K562 (cell line): Measurements from ENCODE around the gene IRAK2. TPM values are rescaled to one million over a fixed set of nuclear protein-coding genes. Genes with fewer than 3 reads are reported as not detected.

ENCODE experiments used
- ATAC-seq: fragments of 200-7000 bp; cut with Tn5 transposase; 3 replicates; pipeline ENCODE4 v1.9.1; 2020; ENCODE audit warnings: moderate library complexity
- BruUV-seq: library from RNA; stranded (reverse); fragments of 400-500 nt; replicated peaks from 2 replicates; lab custom pipeline; 2021; lab: Mats Ljungman, UMichigan
- CTCF ChIA-PET: fragments of 300-600 bp; formaldehyde crosslinking; extraction: SDS; loops from one replicate; lab custom pipeline; 2021; ENCODE audit warnings: low intra/inter-chr PET ratio; lab: Yijun Ruan, JAX
- POLR2A ChIA-PET: fragments of 300-600, 350-650 bp; sonication (Branson Sonifier 250); formaldehyde crosslinking; extraction: SDS; loops from one replicate; lab custom pipeline; 2021; ENCODE audit warnings: antibody characterized with exemption, inconsistent platforms; lab: Yijun Ruan, JAX
- DNase-seq, 4 experiments: peaks; one replicate each; pipeline versions ENCODE4 v3.0.0 to v3.0.0-alpha.2; 2011 to 2018; ENCODE audit warnings: low spot score in 3 of 4, mixed read lengths in 3 of 4; ENCODE audit errors: extremely low read depth in 1 of 4
- FAIRE-seq: peaks from 2 replicates; lab custom pipeline; 2011; peaks lifted over from hg19 to GRCh38; lab: Jason Lieb, UNC
- H2AFZ ChIP-seq: 2 replicates; pipeline ENCODE4 v1.6.0; 2011; ENCODE audit warnings: low read depth, low read length, control low read depth, inconsistent platforms
- H3K27ac ChIP-seq: fragments of 200-600 bp; 3 replicates; pipeline ENCODE4 v1.8.0; 2011; ENCODE audit warnings: low read depth, mild to moderate bottlenecking, control low read depth, inconsistent platforms, low read length, moderate library complexity, mixed read lengths; ENCODE audit errors: extremely low read depth
- H3K27me3 ChIP-seq, 2 experiments: fragments of 300-600 bp in 1 of 2; 2 replicates in 1 of 2; 3 replicates in 1 of 2; pipeline versions ENCODE4 v1.6.0 to v1.8.0; 2011; ENCODE audit warnings: inconsistent platforms in 2 of 2, low read length in 2 of 2, mild to moderate bottlenecking in 1 of 2, mixed read lengths in 1 of 2, moderate library complexity in 1 of 2; ENCODE audit not compliant: control insufficient read depth in 2 of 2, insufficient read depth in 2 of 2
- H3K36me3 ChIP-seq: fragments of 300-600 bp; 3 replicates; pipeline ENCODE4 v1.8.0; 2011; ENCODE audit warnings: mild to moderate bottlenecking, low read length, inconsistent platforms; ENCODE audit not compliant: control insufficient read depth, insufficient read depth
- H3K4me1 ChIP-seq, 2 experiments: fragments of 200-600 bp in 1 of 2; replicated peaks in 1 of 2; 2 replicates in 1 of 2; 3 replicates in 1 of 2; pipeline versions ENCODE4 v1.5.1 to v1.8.0; 2011; ENCODE audit warnings: inconsistent platforms in 2 of 2, low read length in 2 of 2, mild to moderate bottlenecking in 1 of 2, mixed read lengths in 1 of 2, moderate library complexity in 1 of 2; ENCODE audit not compliant: control insufficient read depth in 2 of 2, insufficient read depth in 2 of 2
- H3K4me2 ChIP-seq: 2 replicates; pipeline ENCODE4 v1.6.1; 2011; ENCODE audit warnings: low read length, control low read depth, inconsistent platforms, mixed read lengths; ENCODE audit not compliant: insufficient read depth
- H3K4me3 ChIP-seq: fragments of 200-600 bp; sonication (generic), shearing (Covaris generic); 2 replicates; pipeline ENCODE4 v1.5.1; 2016; ENCODE audit warnings: control low read depth, inconsistent platforms
- H3K79me2 ChIP-seq: fragments of 200-600 bp; 3 replicates; pipeline ENCODE4 v1.8.0; 2011; ENCODE audit warnings: low read length, inconsistent platforms; ENCODE audit not compliant: control insufficient read depth, insufficient read depth
- H3K9ac ChIP-seq, 2 experiments: 2 replicates each; pipeline versions ENCODE4 v1.6.0 to v1.6.1; 2011; ENCODE audit warnings: low read depth in 2 of 2, low read length in 2 of 2, control low read depth in 1 of 2, inconsistent platforms in 1 of 2, mild to moderate bottlenecking in 1 of 2, mixed read lengths in 1 of 2; ENCODE audit not compliant: insufficient read depth in 1 of 2
- H3K9me1 ChIP-seq: one replicate; pipeline ENCODE4 v1.6.0; 2011; ENCODE audit warnings: inconsistent platforms, mild to moderate bottlenecking, low read length, moderate library complexity; ENCODE audit not compliant: control insufficient read depth, insufficient read depth
- H3K9me3 ChIP-seq: replicated peaks from 2 replicates; pipeline ENCODE4 v1.5.1; 2011; ENCODE audit warnings: low read depth, low read length, inconsistent platforms; ENCODE audit not compliant: control insufficient read depth, insufficient read depth
- H4K20me1 ChIP-seq: replicated peaks from 2 replicates; pipeline ENCODE4 v1.6.1; 2011; ENCODE audit warnings: low read length, inconsistent platforms, mixed read lengths; ENCODE audit not compliant: control insufficient read depth, insufficient read depth
- C11orf30 ChIP-seq: fragments of 450-650 bp; IDR thresholded peaks from 2 replicates; pipeline ENCODE4 v1.6.1; 2016; ENCODE audit warnings: low read depth, mild to moderate bottlenecking
- CEBPB ChIP-seq: fragments of 450-650 bp; IDR thresholded peaks from 2 replicates; pipeline ENCODE4 v1.6.1; 2016; ENCODE audit warnings: missing genetic modification characterization, missing compliant biosample characterization
- CEBPG ChIP-seq, 3 experiments: fragments of 200-800 bp in 1 of 3; sonication (Bioruptor generic) in 1 of 3; sonication (generic) in 1 of 3; formaldehyde crosslinking in 1 of 3; IDR thresholded peaks in 2 of 3; conservative IDR thresholded peaks in 1 of 3; 2 replicates each; pipeline versions ENCODE4 v1.6.1 to v1.8.0; 2016 to 2022; ENCODE audit warnings: missing compliant biosample characterization in 2 of 3, missing genetic modification characterization in 2 of 3, mild to moderate bottlenecking in 1 of 3, missing genetic modification reagents in 1 of 3
- IFI16 ChIP-seq: fragments of 250-450 bp; sonication (Bioruptor Pico); IDR thresholded peaks from 2 replicates; pipeline ENCODE4 v2.1.2; 2022; ENCODE audit warnings: mild to moderate bottlenecking, inconsistent platforms
- RBM34 ChIP-seq: fragments of 200-400 bp; formaldehyde crosslinking; IDR thresholded peaks from 2 replicates; pipeline ENCODE4 v1.6.1; 2018; ENCODE audit warnings: low read length, borderline replicate concordance; ENCODE audit not compliant: insufficient read depth
- ZNF316 ChIP-seq: fragments of 450-650 bp; IDR thresholded peaks from 2 replicates; pipeline ENCODE4 v1.6.1; 2016
- WGBS: fragments of 100-300 bp; shearing (Covaris generic); methylation state at CpG from one replicate; pipeline ENCODE4 v1.1.6; 2016; ENCODE audit warnings: low coverage, mixed read lengths; ENCODE audit not compliant: insufficient coverage; ENCODE audit errors: missing lambda C conversion rate; 5-methylcytosine and 5-hydroxymethylcytosine counted together
- in situ Hi-C: fragments of 300-500 bp; cut with MboI; formaldehyde crosslinking; loops from 4 replicates; pipeline ENCODE4 v1.15.0; 2018; ENCODE audit warnings: inconsistent platforms, mixed read lengths
- intact Hi-C: fragments of 100-400 bp; cut with micrococcal nuclease; formaldehyde crosslinking; loops from 2 replicates; pipeline ENCODE4 v1.14.2; 2022
- polyA plus RNA-seq, 8 experiments: library from polyadenylated mRNA; depleted of rRNA in 4 of 8; stranded (reverse) in 5 of 8; unstranded in 3 of 8; fragments of >200 nt; fragmentation: Nextera tagmentation in 2 of 8; fragmentation: Illumina TruSeq in 1 of 8; extraction: Ambion mirVana in 2 of 8; extraction: Trizol in 1 of 8; gene quantifications; 2 replicates each; pipeline versions ENCODE4 v1.2.1 to v1.2.3, GENCODE V29; 2011 to 2014; ENCODE audit warnings: inconsistent platforms in 1 of 8, missing spikeins in 1 of 8
- total RNA-seq, 7 experiments: library from RNA; depleted of rRNA in 6 of 7; stranded (reverse); fragments of >200 nt in 6 of 7; fragmentation: Illumina TruSeq in 2 of 7; extraction: Trizol in 2 of 7; gene quantifications; 2 replicates each; pipeline versions ENCODE4 v1.2.1 to v1.2.3, GENCODE V29; 2011 to 2021; ENCODE audit warnings: low replicate concordance in 1 of 7
- TF ChIP-seq, protein P1 (sequence below), 2 experiments: fragments of 450-650 bp in 1 of 2; sonication (generic) in 1 of 2; formaldehyde crosslinking in 1 of 2; IDR thresholded peaks in 1 of 2; conservative IDR thresholded peaks in 1 of 2; 2 replicates each; pipeline versions ENCODE4 v1.6.1 to v1.8.1; 2016 to 2023; ENCODE audit warnings: mild to moderate bottlenecking in 2 of 2, moderate library complexity in 2 of 2, inconsistent platforms in 1 of 2, missing genetic modification reagents in 1 of 2

The IRAK2 gene
- total and polyA plus RNA-seq, 9 of the 15 experiments (the other 6 are each of a cell fraction or from before 2014, with no cell fraction given) = 0.42 to 4.4 (median 2.7) TPM

DNA sequence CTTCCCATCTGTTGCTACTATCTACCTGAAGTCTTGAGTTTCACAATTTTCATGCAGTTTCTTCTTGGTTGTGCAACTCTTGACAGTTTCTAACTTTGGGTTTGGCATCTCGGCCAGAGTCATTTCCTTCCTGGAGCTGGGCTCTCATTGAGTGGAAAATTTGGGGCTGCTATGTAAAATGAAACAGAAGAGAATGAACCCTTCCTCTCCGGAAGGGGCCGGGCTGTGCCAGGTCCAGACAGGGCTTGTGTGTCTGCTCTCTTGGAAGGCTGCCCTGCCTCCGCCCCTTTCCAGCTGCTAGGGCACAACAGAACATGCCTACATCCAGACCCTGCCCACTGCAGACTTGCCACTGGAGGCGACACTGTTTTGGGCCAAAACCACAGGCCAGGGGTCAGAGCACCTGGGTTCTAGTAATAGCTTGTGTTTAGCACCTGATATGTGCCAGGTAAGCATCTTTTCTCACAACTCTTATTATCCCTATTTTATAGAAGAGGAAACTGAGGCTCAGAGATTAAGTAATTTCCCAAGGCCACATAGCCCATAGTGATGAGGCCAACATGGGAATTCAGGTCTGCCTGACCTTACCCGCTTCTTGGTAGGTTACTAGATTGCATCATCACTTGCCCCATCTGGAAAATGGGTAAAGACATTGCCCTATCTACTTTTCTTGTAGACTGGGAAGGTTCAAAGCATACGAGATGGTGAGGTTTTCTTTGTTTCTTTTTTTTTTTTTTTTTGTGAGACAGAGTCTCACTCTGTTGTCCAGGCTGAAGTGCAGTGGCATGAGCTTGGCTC lies 25.0 kb downstream of the IRAK2 start:
- Histone ChIP-seq H3K79me2 (no peaks in the 10 kb centered on the region), H3K9ac (no peak overlapping the region), H3K36me3 (no peaks in the 10 kb centered on the region), H3K4me3 (no peak overlapping the region), H3K9me1 (peaks cover 4% of the 10 kb centered on the region), H3K9me3 (no peaks in the 10 kb centered on the region), H3K4me1 (peaks cover 40 to 49% of the 10 kb centered on the region in 2 experiments), H4K20me1 (no peaks in the 10 kb centered on the region), H3K4me2 (no peak overlapping the region), H2AFZ (no peak overlapping the region), H3K27ac (no peak overlapping the region), H3K27me3 (no peaks in the 10 kb centered on the region)
- DNase-seq (no peak), FAIRE-seq (no peak), ATAC-seq (no peak)
- BruUV-seq = no TSS peak
- intact Hi-C loops (no loop called here), in situ Hi-C loops (no loop called here)
- ChIA-PET POLR2A (interaction anchor here (1.3 kb wide), 1 partner anchor 14 kb away, joined by 4 read pairs; no protein-coding TSS in a partner anchor), CTCF (no interaction called here)
- TF ChIP-seq RBM34 = no peak
- TF ChIP-seq C11orf30 = peak; percentile 35
- TF ChIP-seq, protein P1, sequence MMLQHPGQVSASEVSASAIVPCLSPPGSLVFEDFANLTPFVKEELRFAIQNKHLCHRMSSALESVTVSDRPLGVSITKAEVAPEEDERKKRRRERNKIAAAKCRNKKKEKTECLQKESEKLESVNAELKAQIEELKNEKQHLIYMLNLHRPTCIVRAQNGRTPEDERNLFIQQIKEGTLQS (IDR thresholded peaks at IDR 0.05) = peak; percentile 83
- TF ChIP-seq, protein P1 (CRISPR knock-in tag; conservative IDR thresholded peaks at IDR 0.05) = no peak
- peak; percentile 54 for TF ChIP-seq CEBPB
- TF ChIP-seq IFI16 = no peak
- no peak for TF ChIP-seq CEBPG (CRISPR knock-in tag; IDR thresholded peaks at IDR 0.05)
- TF ChIP-seq CEBPG (tag; conservative IDR thresholded peaks at IDR 0.05 in 1 of 2, IDR thresholded peaks at IDR 0.05 in 1 of 2) = peak in 1 of 2 experiments; percentile 84; a peak in 2 of 4 replicates
- peak; percentile 56 for TF ChIP-seq ZNF316
- 85% methylated on average over 7 of the region's 7 CpGs for WGBS
